SH-SY5Y (cell line): ENCODE results near the gene LRIG1.

Experiments
- GATA2 ChIP-seq: IDR thresholded peaks from 2 replicates; pipeline ENCODE4 v1.6.1; 2011; ENCODE audit warnings: mild to moderate bottlenecking, low read depth, low read length
- GATA3 ChIP-seq: IDR thresholded peaks from 2 replicates; pipeline ENCODE4 v1.6.1; 2011; ENCODE audit warnings: low read depth, mild to moderate bottlenecking, low read length, moderate library complexity

GRCh38 chr3:66534304-66534845, 33.6 kb upstream of the LRIG1 start:
- TF ChIP-seq GATA2 (no peak), GATA3 (no peak)
